ENCODE results near the gene ARHGEF4. TPM values are rescaled to one million over a fixed set of nuclear protein-coding genes. Genes with fewer than 3 reads are reported as not detected.

ARHGEF4 gene
- total and polyA plus RNA-seq, 10 of the 15 experiments (the other 5 are each of a cell fraction or from before 2014, with no cell fraction given), result 0.02 to 0.24 (median 0.16) TPM; not detected in 6

GRCh38 chr2:131040661-131041401, 204.1 kb downstream of the ARHGEF4 start:
- in situ Hi-C loops (cut with MboI), result no loop called here
- no peak overlapping the region for H3K4me3 ChIP-seq
- H3K27ac ChIP-seq (ENCODE audit: control insufficient read depth, insufficient read depth), result no peak overlapping the region
- ChIA-PET SMC1A (ENCODE audit: uncharacterized antibody, unreplicated experiment) (interaction anchor here (1.0 kb wide), 1 partner anchor 8 kb away, joined by 3 read pairs; no protein-coding TSS in a partner anchor), CTCF (no interaction called here), RAD21 (ENCODE audit: unreplicated experiment) (no interaction called here), POLR2A (no interaction called here)
- peaks cover 0 to 2% of the 10 kb centered on the region in 2 experiments; a peak in 1 of 4 replicates for H3K27me3 ChIP-seq (replicated peaks in 1 of 2; ENCODE audit: control insufficient read depth in 2 of 2, insufficient read depth in 2 of 2, low read length in 1 of 2)
- no TSS peak for BruUV-seq (replicated peaks)
- no peak for FAIRE-seq
- H3K4me2 ChIP-seq (ENCODE audit: control insufficient read depth, insufficient read depth), result no peak overlapping the region
- H3K4me1 ChIP-seq (ENCODE audit: control insufficient read depth, insufficient read depth, low read length), result no peaks in the 10 kb centered on the region
- no peak for ATAC-seq
- peaks cover 0 to 5% of the 10 kb centered on the region in 2 experiments; a peak in 2 of 4 replicates for H3K36me3 ChIP-seq (ENCODE audit: control insufficient read depth in 2 of 2, insufficient read depth in 2 of 2, low read length in 1 of 2)
- no peak for DNase-seq (ENCODE audit: low read depth, low spot score)
- H4K20me1 ChIP-seq (ENCODE audit: control insufficient read depth, insufficient read depth), result no peaks in the 10 kb centered on the region; the same call in 1 of the 2 replicates
- no peak overlapping the region for H3K9ac ChIP-seq (ENCODE audit: control insufficient read depth, insufficient read depth, low read length)
- WGBS (ENCODE audit: insufficient coverage, insufficient replicate concordance, low lambda C conversion rate, missing lambda C conversion rate), result 86% methylated on average over 23 of the region's 23 CpGs
- TF ChIP-seq HDGF (IDR thresholded peaks at IDR 0.05) (no peak), IKZF1 (conservative IDR thresholded peaks at IDR 0.05) (no peak), ATF2 (IDR thresholded peaks at IDR 0.05; ENCODE audit: low read length) (no peak), RAD21 (IDR thresholded peaks at IDR 0.05; ENCODE audit: insufficient read depth, low read depth, low read length) (no peak), NRF1 (conservative IDR thresholded peaks at IDR 0.05; ENCODE audit: low read depth, low read length) (no peak)
- TF ChIP-seq, protein P1, sequence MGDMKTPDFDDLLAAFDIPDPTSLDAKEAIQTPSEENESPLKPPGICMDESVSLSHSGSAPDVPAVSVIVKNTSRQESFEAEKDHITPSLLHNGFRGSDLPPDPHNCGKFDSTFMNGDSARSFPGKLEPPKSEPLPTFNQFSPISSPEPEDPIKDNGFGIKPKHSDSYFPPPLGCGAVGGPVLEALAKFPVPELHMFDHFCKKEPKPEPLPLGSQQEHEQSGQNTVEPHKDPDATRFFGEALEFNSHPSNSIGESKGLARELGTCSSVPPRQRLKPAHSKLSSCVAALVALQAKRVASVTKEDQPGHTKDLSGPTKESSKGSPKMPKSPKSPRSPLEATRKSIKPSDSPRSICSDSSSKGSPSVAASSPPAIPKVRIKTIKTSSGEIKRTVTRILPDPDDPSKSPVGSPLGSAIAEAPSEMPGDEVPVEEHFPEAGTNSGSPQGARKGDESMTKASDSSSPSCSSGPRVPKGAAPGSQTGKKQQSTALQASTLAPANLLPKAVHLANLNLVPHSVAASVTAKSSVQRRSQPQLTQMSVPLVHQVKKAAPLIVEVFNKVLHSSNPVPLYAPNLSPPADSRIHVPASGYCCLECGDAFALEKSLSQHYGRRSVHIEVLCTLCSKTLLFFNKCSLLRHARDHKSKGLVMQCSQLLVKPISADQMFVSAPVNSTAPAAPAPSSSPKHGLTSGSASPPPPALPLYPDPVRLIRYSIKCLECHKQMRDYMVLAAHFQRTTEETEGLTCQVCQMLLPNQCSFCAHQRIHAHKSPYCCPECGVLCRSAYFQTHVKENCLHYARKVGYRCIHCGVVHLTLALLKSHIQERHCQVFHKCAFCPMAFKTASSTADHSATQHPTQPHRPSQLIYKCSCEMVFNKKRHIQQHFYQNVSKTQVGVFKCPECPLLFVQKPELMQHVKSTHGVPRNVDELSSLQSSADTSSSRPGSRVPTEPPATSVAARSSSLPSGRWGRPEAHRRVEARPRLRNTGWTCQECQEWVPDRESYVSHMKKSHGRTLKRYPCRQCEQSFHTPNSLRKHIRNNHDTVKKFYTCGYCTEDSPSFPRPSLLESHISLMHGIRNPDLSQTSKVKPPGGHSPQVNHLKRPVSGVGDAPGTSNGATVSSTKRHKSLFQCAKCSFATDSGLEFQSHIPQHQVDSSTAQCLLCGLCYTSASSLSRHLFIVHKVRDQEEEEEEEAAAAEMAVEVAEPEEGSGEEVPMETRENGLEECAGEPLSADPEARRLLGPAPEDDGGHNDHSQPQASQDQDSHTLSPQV (IDR thresholded peaks at IDR 0.05), result no peak
- TF ChIP-seq, protein P2, sequence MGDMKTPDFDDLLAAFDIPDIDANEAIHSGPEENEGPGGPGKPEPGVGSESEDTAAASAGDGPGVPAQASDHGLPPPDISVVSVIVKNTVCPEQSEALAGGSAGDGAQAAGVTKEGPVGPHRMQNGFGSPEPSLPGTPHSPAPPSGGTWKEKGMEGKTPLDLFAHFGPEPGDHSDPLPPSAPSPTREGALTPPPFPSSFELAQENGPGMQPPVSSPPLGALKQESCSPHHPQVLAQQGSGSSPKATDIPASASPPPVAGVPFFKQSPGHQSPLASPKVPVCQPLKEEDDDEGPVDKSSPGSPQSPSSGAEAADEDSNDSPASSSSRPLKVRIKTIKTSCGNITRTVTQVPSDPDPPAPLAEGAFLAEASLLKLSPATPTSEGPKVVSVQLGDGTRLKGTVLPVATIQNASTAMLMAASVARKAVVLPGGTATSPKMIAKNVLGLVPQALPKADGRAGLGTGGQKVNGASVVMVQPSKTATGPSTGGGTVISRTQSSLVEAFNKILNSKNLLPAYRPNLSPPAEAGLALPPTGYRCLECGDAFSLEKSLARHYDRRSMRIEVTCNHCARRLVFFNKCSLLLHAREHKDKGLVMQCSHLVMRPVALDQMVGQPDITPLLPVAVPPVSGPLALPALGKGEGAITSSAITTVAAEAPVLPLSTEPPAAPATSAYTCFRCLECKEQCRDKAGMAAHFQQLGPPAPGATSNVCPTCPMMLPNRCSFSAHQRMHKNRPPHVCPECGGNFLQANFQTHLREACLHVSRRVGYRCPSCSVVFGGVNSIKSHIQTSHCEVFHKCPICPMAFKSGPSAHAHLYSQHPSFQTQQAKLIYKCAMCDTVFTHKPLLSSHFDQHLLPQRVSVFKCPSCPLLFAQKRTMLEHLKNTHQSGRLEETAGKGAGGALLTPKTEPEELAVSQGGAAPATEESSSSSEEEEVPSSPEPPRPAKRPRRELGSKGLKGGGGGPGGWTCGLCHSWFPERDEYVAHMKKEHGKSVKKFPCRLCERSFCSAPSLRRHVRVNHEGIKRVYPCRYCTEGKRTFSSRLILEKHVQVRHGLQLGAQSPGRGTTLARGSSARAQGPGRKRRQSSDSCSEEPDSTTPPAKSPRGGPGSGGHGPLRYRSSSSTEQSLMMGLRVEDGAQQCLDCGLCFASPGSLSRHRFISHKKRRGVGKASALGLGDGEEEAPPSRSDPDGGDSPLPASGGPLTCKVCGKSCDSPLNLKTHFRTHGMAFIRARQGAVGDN (IDR thresholded peaks at IDR 0.05), result no peak
- intact Hi-C loops (cut with micrococcal nuclease; ENCODE audit: unreplicated experiment), result no loop called here
- H3K79me2 ChIP-seq (ENCODE audit: control insufficient read depth, insufficient read depth, low read length), result no peaks in the 10 kb centered on the region
- no peak overlapping the region for H2AFZ ChIP-seq (ENCODE audit: control insufficient read depth, low read depth, low read length)
- no peaks in the 10 kb centered on the region for H3K9me3 ChIP-seq (replicated peaks; ENCODE audit: control insufficient read depth, insufficient read depth, low read length)
